Transverse colon (tissue), 4 donors: ENCODE data around the gene PPP1R36. TPM values are rescaled to one million over a fixed set of nuclear protein-coding genes. Genes with fewer than 3 reads are reported as not detected.
"Not testable (repeated sequence)": the region's sequence is repeated elsewhere in the genome, so short reads cannot be mapped to it uniquely, and the experiment has no call there.

Experiments used
- DNase-seq: peaks from one replicate; pipeline ENCODE4 v3.0.0-alpha.2; 2019
- H3K27ac ChIP-seq, 4 donors: fragments of 200-600 bp; sonication (generic); 2 replicates each; pipeline ENCODE4 v1.5.1; 2016 to 2018; ENCODE audit warnings: inconsistent platforms in 4 of 4
- H3K27me3 ChIP-seq: fragments of 200-600 bp; sonication (generic); 2 replicates; pipeline ENCODE4 v1.5.1; 2017; ENCODE audit warnings: inconsistent platforms
- H3K36me3 ChIP-seq, 4 donors: fragments of 200-600 bp; sonication (generic); 2 replicates each; pipeline ENCODE4 v1.5.1; 2017 to 2019; ENCODE audit warnings: inconsistent platforms in 4 of 4
- H3K4me1 ChIP-seq, 4 donors: fragments of 200-600 bp; sonication (generic); 2 replicates each; pipeline ENCODE4 v1.5.1; 2017 to 2020; ENCODE audit warnings: inconsistent platforms in 4 of 4
- H3K4me3 ChIP-seq, 4 donors: fragments of 200-600 bp; sonication (generic); 1 replicate in 1 of 4; 2 replicates in 3 of 4; pipeline versions ENCODE4 v1.5.1 to v1.6.1; 2017 to 2019; ENCODE audit warnings: inconsistent platforms in 4 of 4
- H3K9me3 ChIP-seq, 2 donors: fragments of 200-600 bp; sonication (generic); 2 replicates each; pipeline ENCODE4 v1.5.1; 2017 to 2019; ENCODE audit warnings: inconsistent platforms in 2 of 2
- CTCF ChIP-seq, 5 experiments: fragments of 200-600 bp in 3 of 5; fragments of 450-650 bp in 2 of 5; sonication (generic) in 3 of 5; IDR thresholded peaks; 1 replicate in 2 of 5; 2 replicates in 3 of 5; pipeline ENCODE4 v1.5.1; 2016 to 2017; ENCODE audit warnings: antibody characterized with exemption in 5 of 5, inconsistent platforms in 3 of 5, mild to moderate bottlenecking in 2 of 5, moderate library complexity in 1 of 5
- EP300 ChIP-seq: sonication (generic); formaldehyde crosslinking; IDR thresholded peaks from one replicate; pipeline ENCODE4 v1.6.1; 2017; ENCODE audit warnings: antibody characterized with exemption, low read depth
- POLR2A ChIP-seq: fragments of 450-650 bp; IDR thresholded peaks from one replicate; pipeline ENCODE4 v1.6.1; 2016; ENCODE audit warnings: antibody characterized with exemption, mild to moderate bottlenecking, moderate library complexity
- POLR2AphosphoS5 ChIP-seq, 3 donors: sonication (generic); formaldehyde crosslinking; IDR thresholded peaks; one replicate each; pipeline ENCODE4 v1.6.1; 2016; ENCODE audit warnings: antibody characterized with exemption in 3 of 3
- WGBS, 2 donors: methylation state at CpG; one replicate each; pipeline ENCODE4 v1.1.5; 2018; ENCODE audit warnings: low coverage in 1 of 2; 5-methylcytosine and 5-hydroxymethylcytosine counted together
- in situ Hi-C, 4 donors: fragments of 200-750 bp; cut with MboI; loops; one replicate each; pipeline versions ENCODE4 v1.15.0 to v1.15.1; 2017; ENCODE audit warnings: low sequenced_read_pairs in 3 of 4, low pct_ligation_motif_present in 1 of 4, low pct_unique_long_range_greater_than_20kb in 1 of 4
- intact Hi-C: fragments of 100-400 bp; cut with DNase I; formaldehyde crosslinking; loops from one replicate; pipeline ENCODE4 v1.15.1; 2023; ENCODE audit warnings: low total_unique reads
- total RNA-seq, 4 donors: library from RNA; depleted of rRNA; stranded (reverse); fragments of >200 nt; gene quantifications; one replicate each; pipeline ENCODE4 v1.1.0, GENCODE V29; 2016

The PPP1R36 gene
- total RNA-seq, 4 donors from 2014 or later, result 2.4 to 11.2 (median 9.1) TPM

- no peak overlapping the region for H3K4me3 ChIP-seq
- intact Hi-C loops, result no loop called here
- WGBS, 2 donors, result 57% methylated on average over 1 of the region's 1 CpG; no CpG with 5 or more reads in 1 of the 2 donors
- peak overlapping the region; percentile 72 to 83 (median 77) for H3K27ac ChIP-seq
- H3K27me3 ChIP-seq, result no peaks in the 10 kb centered on the region
- in situ Hi-C loops, result loop anchor here (25.0 kb wide), 4 partner anchors 93 to 293 kb away; partner anchors contain the start of genes HSPA2 (in 1 of the 4), MTHFD1 (in 1 of the 4) and PPP1R36 (in 1 of the 4)
- peaks cover 21 to 56% (median 41%) of the 10 kb centered on the region in 4 donors for H3K4me1 ChIP-seq
- peak; percentile 37 for DNase-seq
- TF ChIP-seq EP300, result no peak
- peak; percentile 11 for TF ChIP-seq POLR2A
- TF ChIP-seq POLR2AphosphoS5 (IDR thresholded peaks at IDR 0.05), result peak in 1 of 3 donors; percentile 55
- no peaks in the 10 kb centered on the region for H3K36me3 ChIP-seq
- H3K9me3 ChIP-seq, result no peaks in the 10 kb centered on the region
These were observed 81.0 kb downstream of the PPP1R36 start for GRCh38 chr14:64630778-64631177.

GRCh38 chr14:64631222-64631621 is 81.5 kb downstream of the PPP1R36 start:
- H3K36me3 ChIP-seq, DNase-seq, H3K27me3 ChIP-seq, H3K9me3 ChIP-seq, H3K4me3 ChIP-seq, intact Hi-C loops: not testable (repeated sequence)
- Histone ChIP-seq H3K4me1 (peaks cover 22 to 55% (median 40%) of the 10 kb centered on the region in 4 donors), H3K27ac (peak overlapping the region; percentile 72 to 83 (median 77))
- in situ Hi-C loops, result loop anchor here (25.0 kb wide), 4 partner anchors 94 to 294 kb away; partner anchors contain the start of genes HSPA2 (in 1 of the 4), MTHFD1 (in 1 of the 4) and PPP1R36 (in 1 of the 4)
- 99 to 100% methylated on average over 1 to 3 of the region's 3 CpGs for WGBS, 2 donors

GRCh38 chr14:64632056-64632455 is 82.3 kb downstream of the PPP1R36 start:
- in situ Hi-C loops, result loop anchor here (25.0 kb wide), 4 partner anchors 95 to 295 kb away; partner anchors contain the start of genes HSPA2 (in 1 of the 4), MTHFD1 (in 1 of the 4) and PPP1R36 (in 1 of the 4)
- peaks cover 25 to 63% (median 47%) of the 10 kb centered on the region in 4 donors for H3K4me1 ChIP-seq
- H3K27me3 ChIP-seq, result no peaks in the 10 kb centered on the region
- intact Hi-C loops, result no loop called here
- H3K36me3 ChIP-seq, result no peaks in the 10 kb centered on the region
- peak overlapping the region; percentile 72 to 83 (median 77) for H3K27ac ChIP-seq
- no peak overlapping the region for H3K4me3 ChIP-seq
- 53% methylated on average over 5 of the region's 5 CpGs; no CpG with 5 or more reads in 1 of the 2 donors for WGBS, 2 donors
- TF ChIP-seq CTCF (IDR thresholded peaks at IDR 0.05), result peak in 2 of 5 experiments; percentile 22 to 34
- no peak for TF ChIP-seq POLR2A
- H3K9me3 ChIP-seq, result no peaks in the 10 kb centered on the region
- DNase-seq, result no peak

- H3K27me3 ChIP-seq, result no peaks in the 10 kb centered on the region
- H3K4me3 ChIP-seq, result no peak overlapping the region
- intact Hi-C loops, result no loop called here
- TF ChIP-seq POLR2AphosphoS5 (IDR thresholded peaks at IDR 0.05) (no peak), POLR2A (no peak), EP300 (no peak), CTCF (IDR thresholded peaks at IDR 0.05) (no peak)
- 60 to 90% methylated on average over 2 of the region's 2 CpGs for WGBS, 2 donors
- no peaks in the 10 kb centered on the region for H3K36me3 ChIP-seq
- H3K4me1 ChIP-seq, result peaks cover 17 to 51% (median 39%) of the 10 kb centered on the region in 4 donors
- no peak overlapping the region for H3K27ac ChIP-seq
- no peak for DNase-seq
- in situ Hi-C loops, result loop anchor here (25.0 kb wide), 4 partner anchors 97 to 297 kb away; partner anchors contain the start of genes HSPA2 (in 1 of the 4), MTHFD1 (in 1 of the 4) and PPP1R36 (in 1 of the 4)
- H3K9me3 ChIP-seq, result no peaks in the 10 kb centered on the region
These were observed 84.8 kb downstream of the PPP1R36 start for GRCh38 chr14:64634558-64634957.

- Histone ChIP-seq H3K4me3 (no peak overlapping the region), H3K9me3 (no peaks in the 10 kb centered on the region), H3K27ac (peak overlapping the region; percentile 35 to 54 (median 42)), H3K4me1 (peaks cover 9 to 33% (median 25%) of the 10 kb centered on the region in 4 donors), H3K36me3 (no peaks in the 10 kb centered on the region), H3K27me3 (no peaks in the 10 kb centered on the region)
- TF ChIP-seq EP300 (no peak), POLR2A (no peak), CTCF (IDR thresholded peaks at IDR 0.05) (peak; percentile 89 to 96 (median 93)), POLR2AphosphoS5 (IDR thresholded peaks at IDR 0.05) (peak in 1 of 3 donors; percentile 13)
- intact Hi-C loops, result loop anchor here (2.0 kb wide), 1 partner anchor 96 kb away; the partner anchor contains the start of gene HSPA2
- DNase-seq, result peak; percentile 85
- 28 to 29% methylated on average over 6 to 19 of the region's 19 CpGs for WGBS, 2 donors
- in situ Hi-C loops, result loop anchor here (5.0 to 25.0 kb wide), 5 partner anchors 94 to 299 kb away; partner anchors contain the start of genes HSPA2 (in 3 of the 4), MTHFD1 (in 1 of the 4) and PPP1R36 (in 1 of the 4)
These were observed 86.6 kb downstream of the PPP1R36 start for GRCh38 chr14:64636208-64636979.
